HFFc6 (cell line): ENCODE results near the gene ITGAX. TPM values are rescaled to one million over a fixed set of nuclear protein-coding genes. Genes with fewer than 3 reads are reported as not detected.

ENCODE experiments used
- DNase-seq: peaks from one replicate; pipeline ENCODE4 v3.0.0-alpha.2; 2018
- H3K27ac Mint-ChIP-seq: 2 replicates; pipeline ENCODE4 v1.8.0; 2020; ENCODE audit warnings: mild to moderate bottlenecking, mixed read lengths
- H3K27me3 Mint-ChIP-seq: 2 replicates; pipeline ENCODE4 v1.8.0; 2021; ENCODE audit warnings: mild to moderate bottlenecking, moderate library complexity, mixed read lengths; ENCODE audit not compliant: insufficient read depth
- H3K36me3 Mint-ChIP-seq: 2 replicates; pipeline ENCODE4 v1.8.0; 2021; ENCODE audit warnings: low read depth, mixed read lengths
- H3K4me1 Mint-ChIP-seq: 2 replicates; pipeline ENCODE4 v1.8.0; 2020; ENCODE audit warnings: low read depth, mixed read lengths
- H3K4me3 Mint-ChIP-seq: 2 replicates; pipeline ENCODE4 v1.8.0; 2020; ENCODE audit warnings: mild to moderate bottlenecking, moderate library complexity, mixed read lengths
- H3K9me3 Mint-ChIP-seq: 2 replicates; pipeline ENCODE4 v1.8.0; 2020; ENCODE audit warnings: mild to moderate bottlenecking, mixed read lengths
- total RNA-seq, 6 experiments: library from RNA; stranded (reverse); fragmentation: NEBNext Ultra II Directional; extraction: Animal tissue kit (Norgen Biotek cat#: 25700); gene quantifications; 2 replicates in 1 of 6; 3 replicates in 5 of 6; pipeline ENCODE4 v1.2.3, GENCODE V29; 2021
- TF ChIP-seq, protein P1 (sequence below): fragments of 200-600 bp; sonication (generic); IDR thresholded peaks from 2 replicates; pipeline ENCODE4 v1.5.0; 2021; ENCODE audit warnings: antibody characterized with exemption, mild to moderate bottlenecking

The ITGAX gene
- total RNA-seq, 6 experiments from 2014 or later, result not detected

DNA sequence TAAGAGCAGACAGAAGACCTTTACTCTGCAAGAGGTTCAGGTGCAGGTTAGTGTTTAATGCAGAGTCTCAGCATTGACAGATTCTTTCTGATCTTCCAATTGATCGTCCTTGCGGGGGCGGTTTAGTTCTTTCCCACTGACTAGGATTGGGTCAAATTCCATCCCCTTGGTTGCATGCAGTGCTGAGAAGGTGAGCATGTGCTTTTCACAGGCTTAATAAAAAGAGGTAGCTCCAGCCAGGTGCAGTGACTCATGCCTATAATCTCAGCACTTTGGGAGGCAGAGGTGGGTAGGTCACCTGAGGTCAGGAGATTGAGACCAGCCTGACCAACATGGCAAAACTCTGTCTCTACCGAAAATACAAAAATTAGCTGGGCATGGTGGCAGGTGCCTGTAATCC lies 30.7 kb downstream of the ITGAX start:
- Mint-ChIP-seq H3K27ac (no peak overlapping the region), H3K4me3 (no peak overlapping the region), H3K36me3 (no peaks in the 10 kb centered on the region)

DNA sequence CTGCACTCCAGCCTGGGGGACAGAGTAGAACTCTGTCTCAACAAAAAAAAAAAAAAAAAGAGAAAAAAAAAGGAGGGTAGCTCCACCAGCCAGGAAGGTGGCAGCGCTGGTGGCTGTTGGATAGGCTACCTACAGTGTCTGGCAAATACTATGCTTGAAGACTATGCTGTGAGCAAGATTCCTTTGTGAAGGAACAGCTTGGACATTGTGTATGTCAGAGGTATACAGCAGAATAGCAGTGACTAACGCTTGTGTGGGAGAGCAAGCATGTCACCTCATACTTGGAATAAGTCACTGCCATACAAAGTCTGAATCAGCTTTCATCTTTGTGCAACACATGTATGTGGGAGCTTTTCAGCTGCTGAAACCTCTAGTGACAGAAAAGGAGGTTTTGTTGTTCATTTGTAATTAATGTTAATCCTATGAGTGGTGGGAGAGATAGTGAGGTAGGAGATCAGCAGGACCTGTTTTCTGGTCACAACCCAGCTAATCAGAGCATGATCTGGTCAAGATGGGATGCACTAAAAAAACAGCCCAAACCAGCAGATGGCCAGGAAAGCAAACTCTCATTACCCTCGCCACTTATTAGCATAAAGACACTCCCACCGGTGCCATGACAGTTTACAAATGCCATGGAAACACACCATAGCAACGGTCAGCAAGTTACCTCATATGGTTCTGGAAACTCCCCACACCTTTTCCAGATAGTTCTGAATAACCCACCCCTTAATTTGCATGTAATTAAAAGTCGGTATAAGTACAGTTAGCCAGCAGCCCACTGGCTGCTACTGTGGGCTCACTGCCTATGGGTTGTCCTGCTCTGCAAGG lies 31.4 kb downstream of the ITGAX start:
- H3K27me3 Mint-ChIP-seq, result peaks cover 27% of the 10 kb centered on the region
- peak overlapping the region; percentile 5 for H3K4me3 Mint-ChIP-seq
- peak overlapping the region; percentile 20; the same call in 1 of the 2 replicates for H3K27ac Mint-ChIP-seq
- peak; percentile 79 for DNase-seq
- no peaks in the 10 kb centered on the region for H3K36me3 Mint-ChIP-seq
- TF ChIP-seq, protein P1, sequence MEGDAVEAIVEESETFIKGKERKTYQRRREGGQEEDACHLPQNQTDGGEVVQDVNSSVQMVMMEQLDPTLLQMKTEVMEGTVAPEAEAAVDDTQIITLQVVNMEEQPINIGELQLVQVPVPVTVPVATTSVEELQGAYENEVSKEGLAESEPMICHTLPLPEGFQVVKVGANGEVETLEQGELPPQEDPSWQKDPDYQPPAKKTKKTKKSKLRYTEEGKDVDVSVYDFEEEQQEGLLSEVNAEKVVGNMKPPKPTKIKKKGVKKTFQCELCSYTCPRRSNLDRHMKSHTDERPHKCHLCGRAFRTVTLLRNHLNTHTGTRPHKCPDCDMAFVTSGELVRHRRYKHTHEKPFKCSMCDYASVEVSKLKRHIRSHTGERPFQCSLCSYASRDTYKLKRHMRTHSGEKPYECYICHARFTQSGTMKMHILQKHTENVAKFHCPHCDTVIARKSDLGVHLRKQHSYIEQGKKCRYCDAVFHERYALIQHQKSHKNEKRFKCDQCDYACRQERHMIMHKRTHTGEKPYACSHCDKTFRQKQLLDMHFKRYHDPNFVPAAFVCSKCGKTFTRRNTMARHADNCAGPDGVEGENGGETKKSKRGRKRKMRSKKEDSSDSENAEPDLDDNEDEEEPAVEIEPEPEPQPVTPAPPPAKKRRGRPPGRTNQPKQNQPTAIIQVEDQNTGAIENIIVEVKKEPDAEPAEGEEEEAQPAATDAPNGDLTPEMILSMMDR, result no peak
- peaks cover 12% of the 10 kb centered on the region for H3K4me1 Mint-ChIP-seq
- H3K9me3 Mint-ChIP-seq, result no peaks in the 10 kb centered on the region

More for the DNA sequence above, 30.7 kb downstream of the ITGAX start:
- H3K27me3 Mint-ChIP-seq, result peaks cover 26% of the 10 kb centered on the region
- TF ChIP-seq, protein P1, result no peak
- no peak for DNase-seq
- H3K4me1 Mint-ChIP-seq, result peaks cover 12% of the 10 kb centered on the region
- no peaks in the 10 kb centered on the region for H3K9me3 Mint-ChIP-seq

DNA sequence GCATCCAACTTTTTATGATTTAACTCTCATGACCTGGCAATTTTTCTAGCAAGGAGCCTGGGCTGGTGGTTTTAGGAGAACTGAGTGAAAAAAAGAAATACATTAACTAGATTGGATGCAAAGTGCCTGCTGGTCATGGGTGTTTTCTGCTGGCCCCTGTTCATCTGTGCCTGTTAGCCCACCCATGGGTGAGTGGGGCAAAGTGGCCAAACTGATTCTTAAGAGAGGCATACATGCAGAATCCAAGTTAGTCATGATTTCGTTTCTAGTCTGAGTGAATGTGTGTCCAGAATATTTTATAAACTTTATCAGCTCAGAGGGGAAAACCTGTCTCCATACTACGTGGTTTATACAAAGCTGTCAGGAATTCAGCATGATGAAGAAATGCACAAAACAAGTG lies 33.6 kb downstream of the ITGAX start:
- no peak overlapping the region for H3K27ac Mint-ChIP-seq
- TF ChIP-seq, protein P1, result no peak

DNA sequence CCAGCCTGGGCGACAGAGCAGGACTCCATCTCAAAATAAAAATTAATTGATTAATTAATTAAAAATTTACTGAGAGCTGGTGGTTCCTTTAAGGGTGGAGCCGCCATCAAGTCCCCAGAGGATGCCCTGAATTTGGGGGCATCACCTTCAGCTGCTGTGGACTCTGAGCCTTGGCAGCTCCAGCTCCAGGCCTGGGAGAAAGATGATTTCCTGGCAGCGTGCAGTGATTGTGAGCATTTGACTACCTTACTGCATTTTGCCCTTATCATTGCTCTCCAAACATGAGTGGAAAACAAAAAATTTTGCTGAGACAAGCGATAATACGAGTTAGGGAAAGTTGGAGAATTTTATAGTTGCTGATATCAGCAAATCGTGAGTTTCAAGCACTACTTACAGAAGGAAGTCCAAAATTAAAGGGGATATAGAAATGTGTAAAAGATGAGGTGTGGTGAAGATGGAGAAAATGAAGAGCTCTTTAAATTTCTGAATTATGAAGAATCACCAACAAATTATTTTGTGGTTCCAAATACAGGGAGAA lies 35.6 kb downstream of the ITGAX start:
- H3K4me3 Mint-ChIP-seq, result no peak overlapping the region
- H3K9me3 Mint-ChIP-seq, result no peaks in the 10 kb centered on the region
- H3K4me1 Mint-ChIP-seq, result peaks cover 12% of the 10 kb centered on the region
- peaks cover 29% of the 10 kb centered on the region for H3K27me3 Mint-ChIP-seq
- H3K36me3 Mint-ChIP-seq, result no peaks in the 10 kb centered on the region
- DNase-seq, result no peak
- TF ChIP-seq, protein P1, result no peak
- H3K27ac Mint-ChIP-seq, result no peak overlapping the region

More for the DNA sequence above, 33.6 kb downstream of the ITGAX start:
- Mint-ChIP-seq H3K36me3 (no peaks in the 10 kb centered on the region), H3K4me1 (peaks cover 12% of the 10 kb centered on the region), H3K4me3 (no peak overlapping the region), H3K27me3 (peaks cover 32% of the 10 kb centered on the region), H3K9me3 (no peaks in the 10 kb centered on the region)
- no peak for DNase-seq

DNA sequence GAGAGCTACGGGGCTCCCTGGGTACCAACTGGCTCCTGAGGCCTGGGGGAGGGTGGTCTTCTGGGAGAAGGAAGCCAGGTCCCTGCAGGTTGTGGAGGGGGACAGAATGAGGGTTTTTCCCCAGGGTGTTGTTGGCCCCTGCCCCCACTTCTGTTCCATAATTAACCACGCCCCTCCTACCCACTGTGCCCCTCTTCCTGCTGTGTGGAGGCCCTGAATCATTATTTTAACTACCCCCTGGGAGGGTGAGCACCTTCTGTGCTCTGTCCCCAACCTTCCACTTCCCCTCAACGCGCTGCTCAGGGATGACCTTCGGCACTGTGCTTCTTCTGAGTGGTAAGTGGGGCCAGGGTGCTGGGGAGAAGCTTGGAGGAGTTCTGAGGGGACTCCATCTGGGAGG lies 38.1 kb downstream of the ITGAX start, which contains the start of gene ITGAD:
ITGAD (plus strand) TSS at position 280 of the 400 bp plus-strand sequence; CDS start at position 306, 26 bp downstream.
- Mint-ChIP-seq H3K27me3 (peaks cover 34% of the 10 kb centered on the region), H3K4me3 (no peak within 1 kb of the TSS)

More for the DNA sequence above, 38.1 kb downstream of the ITGAX start, which contains the start of gene ITGAD:
- Mint-ChIP-seq H3K4me1 (no peaks in the 10 kb centered on the region), H3K27ac (no peak within 1 kb of the TSS), H3K36me3 (no peaks in the 10 kb centered on the region), H3K9me3 (no peaks in the 10 kb centered on the region)
- TF ChIP-seq, protein P1, result no peak
- DNase-seq, result no peak
